Common myeloid progenitor, CD34-positive (primary cell): ENCODE results near the gene SETD6.

Experiments
- CTCF ChIA-PET: fragments of 350-600 bp; sonication (Branson Sonifier 250); formaldehyde crosslinking; loops from one replicate; lab custom pipeline; 2021; ENCODE audit warnings: antibody characterized with exemption; lab: Charles Lee
- POLR2A ChIA-PET: fragments of 350-600 bp; sonication (Branson Sonifier 250); formaldehyde crosslinking; loops from one replicate; lab custom pipeline; 2021; ENCODE audit warnings: antibody characterized with exemption; lab: Charles Lee
- DNase-seq, 3 donors: peaks; one replicate each; pipeline versions ENCODE4 v3.0.0 to v3.0.0-alpha.2; 2013
- H3K27ac ChIP-seq, 2 experiments: 1 replicate in 1 of 2; 2 replicates in 1 of 2; pipeline ENCODE4 v1.7.0; 2013; ENCODE audit warnings: inconsistent platforms in 2 of 2, low read length in 2 of 2, mild to moderate bottlenecking in 2 of 2, low read depth in 1 of 2, moderate library complexity in 1 of 2; ENCODE audit not compliant: severe bottlenecking in 2 of 2, insufficient read depth in 1 of 2, poor library complexity in 1 of 2
- H3K27me3 ChIP-seq, 5 experiments: replicated peaks in 2 of 5; 1 replicate in 3 of 5; 2 replicates in 2 of 5; pipeline versions ENCODE4 v1.6.1 to v1.7.0; 2013; ENCODE audit warnings: low read length in 4 of 5, mild to moderate bottlenecking in 2 of 5, moderate library complexity in 2 of 5, inconsistent platforms in 1 of 5; ENCODE audit not compliant: insufficient read depth in 5 of 5, control insufficient read depth in 4 of 5
- H3K36me3 ChIP-seq, 4 experiments: 1 replicate in 2 of 4; 2 replicates in 2 of 4; pipeline versions ENCODE4 v1.6.1 to v1.7.0; 2013; ENCODE audit warnings: low read length in 3 of 4, control low read depth in 1 of 4, mild to moderate bottlenecking in 1 of 4; ENCODE audit not compliant: control insufficient read depth in 4 of 4, insufficient read depth in 4 of 4
- H3K4me1 ChIP-seq, 4 experiments: 1 replicate in 3 of 4; 2 replicates in 1 of 4; pipeline versions ENCODE4 v1.6.1 to v1.7.1; 2013; ENCODE audit warnings: low read length in 3 of 4, mild to moderate bottlenecking in 3 of 4, control low read depth in 1 of 4, inconsistent platforms in 1 of 4, moderate library complexity in 1 of 4; ENCODE audit not compliant: control insufficient read depth in 4 of 4, insufficient read depth in 4 of 4; ENCODE audit errors: control extremely low read depth in 1 of 4
- H3K4me3 ChIP-seq, 7 experiments: 1 replicate in 4 of 7; 2 replicates in 3 of 7; pipeline versions ENCODE4 v1.5.1 to v1.7.0; 2013; ENCODE audit warnings: mild to moderate bottlenecking in 7 of 7, low read length in 6 of 7, moderate library complexity in 6 of 7, inconsistent platforms in 2 of 7, low read depth in 2 of 7, control low read depth in 1 of 7; ENCODE audit not compliant: insufficient read depth in 4 of 7, control insufficient read depth in 1 of 7; ENCODE audit errors: extremely low read depth in 1 of 7
- H3K9me3 ChIP-seq, 5 experiments: 1 replicate in 4 of 5; 2 replicates in 1 of 5; pipeline versions ENCODE4 v1.6.1 to v1.7.1; 2013; ENCODE audit warnings: low read length in 4 of 5, mild to moderate bottlenecking in 2 of 5, inconsistent platforms in 1 of 5, low read depth in 1 of 5, moderate library complexity in 1 of 5; ENCODE audit not compliant: control insufficient read depth in 4 of 5, insufficient read depth in 2 of 5; ENCODE audit errors: control extremely low read depth in 1 of 5
- WGBS: methylation state at CpG from one replicate; pipeline ENCODE4 v1.1.5; 2013; ENCODE audit not compliant: insufficient coverage; 5-methylcytosine and 5-hydroxymethylcytosine counted together

The SETD6 gene

DNA sequence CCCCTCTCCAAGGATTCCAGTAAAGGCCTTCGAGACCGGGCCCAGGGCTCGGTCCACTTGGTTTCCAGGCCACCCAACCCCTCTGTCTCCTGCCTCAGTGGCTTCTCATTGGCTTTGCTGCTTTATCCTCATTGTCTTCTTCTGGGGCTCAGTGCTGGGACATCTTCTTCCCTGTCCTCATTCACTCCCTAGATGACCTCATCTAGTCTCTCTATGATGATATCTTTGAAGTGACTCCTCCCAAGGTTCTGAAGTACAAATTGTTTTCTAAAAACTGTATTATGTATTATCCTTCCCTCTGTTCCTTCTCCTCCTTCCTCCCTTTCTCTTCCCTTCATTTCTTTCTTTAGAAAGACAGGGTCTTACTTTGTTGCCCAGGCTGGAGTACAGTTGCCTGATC is 42.5 kb upstream of the SETD6 start:
- no peak overlapping the region for H3K27ac ChIP-seq
- peaks cover 0 to 5% (median 2%) of the 10 kb centered on the region in 4 experiments for H3K4me1 ChIP-seq
- ChIA-PET POLR2A (no interaction called here), CTCF (interaction anchor here (0.8 to 2.4 kb wide), 7 partner anchors 9 to 136 kb away, joined by 3 to 11 read pairs (median 4); no protein-coding TSS in a partner anchor)
- 100% methylated on average over 3 of the region's 3 CpGs for WGBS
- H3K36me3 ChIP-seq: no peaks in the 10 kb centered on the region
- no peak for DNase-seq
- H3K4me3 ChIP-seq: no peak overlapping the region
- peaks cover 0 to 17% (median 9%) of the 10 kb centered on the region in 5 experiments for H3K27me3 ChIP-seq
- H3K9me3 ChIP-seq: no peaks in the 10 kb centered on the region

DNA sequence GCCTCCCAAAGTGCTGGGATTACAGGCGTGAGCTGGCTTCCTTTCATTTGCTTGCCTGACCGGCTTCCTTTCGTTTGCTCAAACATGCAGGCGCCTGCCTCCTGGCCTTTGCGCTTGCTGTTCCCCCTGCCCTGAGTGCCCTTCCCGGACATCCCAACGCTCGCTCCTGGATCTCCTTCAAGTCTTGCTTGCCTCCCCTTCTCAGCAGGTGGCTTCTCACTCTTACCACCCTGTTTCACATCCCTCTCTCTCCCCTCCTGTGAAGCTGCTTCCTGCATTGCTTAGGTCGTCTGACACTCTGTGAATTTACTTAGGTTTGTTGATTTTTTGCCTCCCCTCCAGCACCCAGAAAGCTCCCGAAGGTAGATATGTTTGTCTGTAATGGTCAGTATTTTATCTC is 41.0 kb upstream of the SETD6 start:
- Histone ChIP-seq H3K36me3 (no peaks in the 10 kb centered on the region), H3K27ac (no peak overlapping the region), H3K9me3 (no peaks in the 10 kb centered on the region), H3K4me3 (no peak overlapping the region), H3K27me3 (peaks cover 0 to 13% (median 5%) of the 10 kb centered on the region in 5 experiments), H3K4me1 (peaks cover 0 to 5% (median 2%) of the 10 kb centered on the region in 4 experiments)
- CTCF ChIA-PET: interaction anchor here (1.0 to 2.0 kb wide), 6 partner anchors 12 to 138 kb away, joined by 3 to 5 read pairs (median 4); no protein-coding TSS in a partner anchor
- WGBS: 94% methylated on average over 9 of the region's 10 CpGs
- POLR2A ChIA-PET: no interaction called here
- DNase-seq: no peak

DNA sequence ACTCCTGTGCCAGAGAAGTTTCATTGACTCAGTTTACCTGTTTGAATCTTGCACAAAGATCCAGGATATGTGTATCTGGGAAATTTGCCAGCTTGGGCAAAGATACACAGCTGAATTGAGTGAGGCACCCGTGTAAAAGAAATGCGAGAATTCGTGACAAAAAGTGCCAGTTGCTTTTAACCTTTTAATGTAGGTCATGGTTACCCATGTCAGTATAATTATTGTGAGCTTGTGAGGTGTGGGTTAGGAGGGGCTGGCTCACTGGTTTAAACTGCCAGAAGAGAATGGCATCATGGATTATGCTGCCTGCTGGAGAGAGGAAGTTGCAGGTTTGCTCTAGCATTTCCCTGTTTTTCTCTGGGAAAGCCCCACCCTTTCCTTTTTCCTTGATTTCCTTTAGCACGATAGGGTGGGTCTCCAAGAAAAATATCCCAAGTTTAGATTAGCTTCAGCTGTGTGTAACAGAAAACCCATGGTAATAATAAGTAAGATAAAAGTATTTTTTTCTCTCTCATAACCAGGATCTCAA is 40.2 kb upstream of the SETD6 start:
- no peak overlapping the region for H3K27ac ChIP-seq
- no peaks in the 10 kb centered on the region for H3K36me3 ChIP-seq
- no peaks in the 10 kb centered on the region for H3K9me3 ChIP-seq
- ChIA-PET CTCF (interaction anchor here (0.6 to 2.0 kb wide), 6 partner anchors 11 to 138 kb away, joined by 3 to 5 read pairs (median 4); no protein-coding TSS in a partner anchor), POLR2A (no interaction called here)
- 90% methylated on average over 3 of the region's 4 CpGs for WGBS
- no peak overlapping the region for H3K4me3 ChIP-seq
- H3K27me3 ChIP-seq: peaks cover 0 to 15% (median 2%) of the 10 kb centered on the region in 5 experiments
- H3K4me1 ChIP-seq: peaks cover 0 to 5% (median 2%) of the 10 kb centered on the region in 4 experiments
- DNase-seq: no peak

DNA sequence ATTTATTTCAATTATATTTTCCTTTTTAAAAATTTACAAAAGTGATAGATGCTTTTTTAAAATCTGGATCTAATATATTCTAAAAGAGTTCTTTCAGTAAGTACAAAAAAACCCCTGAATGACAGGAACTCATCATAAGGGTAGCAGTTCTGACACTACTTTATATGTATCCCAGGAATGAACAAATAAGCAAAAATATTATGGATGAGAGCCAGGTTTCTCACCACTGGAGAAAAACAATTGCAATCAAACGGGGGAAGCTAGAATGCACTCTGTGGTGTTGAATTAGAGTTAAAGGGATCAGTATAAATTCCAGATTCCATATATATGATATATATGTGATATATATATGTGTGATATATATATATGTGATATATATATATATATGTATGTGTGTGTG is 38.5 kb upstream of the SETD6 start:
- Histone ChIP-seq H3K27me3 (peaks cover 0 to 12% (median 2%) of the 10 kb centered on the region in 5 experiments), H3K27ac (no peak overlapping the region), H3K4me3 (no peak overlapping the region), H3K36me3 (no peaks in the 10 kb centered on the region), H3K4me1 (no peaks in the 10 kb centered on the region), H3K9me3 (no peaks in the 10 kb centered on the region)
- ChIA-PET POLR2A (no interaction called here), CTCF (interaction anchor here (1.9 kb wide), 1 partner anchor 141 kb away, joined by 7 read pairs; no protein-coding TSS in a partner anchor)
- DNase-seq: no peak
- no CpG with 5 or more reads among the region's 1 CpG for WGBS

DNA sequence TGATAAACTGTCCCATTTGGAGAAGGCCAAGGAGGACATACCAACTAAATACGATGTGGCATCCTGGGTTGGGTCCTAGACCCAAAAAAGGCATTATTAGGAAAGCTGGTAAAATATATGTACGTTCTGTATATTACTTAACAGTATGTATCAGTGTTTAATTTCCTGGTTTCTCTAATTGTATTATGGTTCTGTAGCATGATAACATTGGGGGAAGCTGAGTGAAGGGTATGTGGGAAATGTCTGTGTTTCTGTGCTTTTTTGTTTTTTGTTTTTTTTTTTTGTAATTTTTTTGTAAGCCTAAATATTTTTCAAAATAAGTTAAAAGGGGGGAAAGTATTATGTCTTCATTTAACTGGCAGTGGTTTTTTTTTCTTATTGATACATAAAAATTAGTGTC is 36.9 kb upstream of the SETD6 start:
- Histone ChIP-seq H3K9me3 (no peaks in the 10 kb centered on the region), H3K27me3 (peaks cover 0 to 12% (median 2%) of the 10 kb centered on the region in 5 experiments), H3K4me1 (no peaks in the 10 kb centered on the region), H3K4me3 (no peak overlapping the region), H3K36me3 (no peaks in the 10 kb centered on the region), H3K27ac (no peak overlapping the region)
- POLR2A ChIA-PET: no interaction called here
- no CpG with 5 or more reads among the region's 2 CpGs for WGBS
- CTCF ChIA-PET: interaction anchor here (1.2 kb wide), 1 partner anchor 21 kb away, joined by 3 read pairs; no protein-coding TSS in a partner anchor
- DNase-seq: no peak

DNA sequence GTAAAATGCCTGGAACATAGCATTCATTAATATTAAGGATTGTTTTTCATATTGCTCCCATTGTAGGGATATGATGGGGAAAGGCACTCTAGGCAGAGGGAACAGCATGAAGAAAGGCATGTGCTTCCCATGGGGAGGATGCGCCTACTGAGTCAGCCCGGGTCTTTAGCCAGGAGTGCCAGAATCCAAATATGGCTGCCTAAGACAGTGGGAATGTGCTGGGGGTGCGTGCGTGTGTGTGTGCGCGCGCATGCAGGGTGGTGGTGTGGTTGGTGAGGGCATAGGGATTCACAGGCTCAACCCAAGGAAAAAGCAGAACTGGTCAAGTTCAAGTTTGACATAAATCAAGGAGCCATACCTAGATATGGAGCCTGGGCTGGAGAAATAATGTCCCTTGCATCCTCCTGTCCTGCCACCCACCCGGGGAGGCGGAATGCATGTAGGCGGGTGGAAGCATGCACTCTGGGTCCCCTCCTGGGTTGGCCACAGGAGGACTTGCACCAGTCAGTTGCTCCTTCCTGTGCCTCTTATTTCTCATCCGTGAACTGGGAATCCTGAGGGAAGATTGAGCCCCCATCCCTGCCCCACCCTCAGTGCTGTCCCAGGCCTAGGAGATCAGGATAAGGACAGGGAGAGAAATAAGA is 34.0 kb upstream of the SETD6 start:
- H3K9me3 ChIP-seq: no peaks in the 10 kb centered on the region
- peaks cover 0 to 8% (median 2%) of the 10 kb centered on the region in 5 experiments for H3K27me3 ChIP-seq
- CTCF ChIA-PET: interaction anchor here (0.9 to 9.5 kb wide), 4 partner anchors 8 to 145 kb away, joined by 3 to 138 read pairs (median 4); no protein-coding TSS in a partner anchor
- no peak overlapping the region for H3K4me3 ChIP-seq
- H3K36me3 ChIP-seq: no peaks in the 10 kb centered on the region
- DNase-seq: no peak
- 100% methylated on average over 9 of the region's 11 CpGs for WGBS
- POLR2A ChIA-PET: no interaction called here
- H3K4me1 ChIP-seq: no peaks in the 10 kb centered on the region
- H3K27ac ChIP-seq: no peak overlapping the region

DNA sequence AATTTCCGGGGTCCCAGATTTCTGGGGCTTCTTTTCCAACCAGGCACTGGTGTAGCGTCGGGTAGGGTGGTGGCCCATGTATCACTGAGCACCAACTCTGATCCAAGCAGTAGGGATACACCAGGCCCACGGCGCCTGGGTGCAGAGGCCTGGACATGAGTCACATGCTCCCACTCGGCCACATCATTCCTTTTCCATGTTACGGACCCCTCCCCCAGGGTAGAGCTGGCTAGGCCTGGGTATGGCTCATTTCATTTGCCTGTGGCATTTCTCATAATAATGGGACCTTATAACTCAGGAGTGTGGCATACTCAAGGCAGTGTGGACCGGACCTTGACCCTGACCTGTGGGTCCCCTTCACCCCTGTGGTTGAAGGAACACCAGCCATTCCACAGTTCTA is 33.4 kb upstream of the SETD6 start:
- POLR2A ChIA-PET: no interaction called here

More for the DNA sequence above, 33.4 kb upstream of the SETD6 start:
- no peaks in the 10 kb centered on the region for H3K36me3 ChIP-seq
- WGBS: 79% methylated on average over 7 of the region's 8 CpGs
- CTCF ChIA-PET: interaction anchor here (9.5 kb wide), 1 partner anchor 146 kb away, joined by 138 read pairs; no protein-coding TSS in a partner anchor
- no peak overlapping the region for H3K4me3 ChIP-seq
- H3K4me1 ChIP-seq: no peaks in the 10 kb centered on the region
- no peaks in the 10 kb centered on the region for H3K9me3 ChIP-seq
- no peak overlapping the region for H3K27ac ChIP-seq
- H3K27me3 ChIP-seq: peaks cover 0 to 7% (median 2%) of the 10 kb centered on the region in 5 experiments
- no peak for DNase-seq
